Measurements from ENCODE around the gene RETN. TPM values are rescaled to one million over a fixed set of nuclear protein-coding genes. Genes with fewer than 3 reads are reported as not detected.

Gene RETN
- total RNA-seq, 4 donors from 2014 or later, result not detected

DNA sequence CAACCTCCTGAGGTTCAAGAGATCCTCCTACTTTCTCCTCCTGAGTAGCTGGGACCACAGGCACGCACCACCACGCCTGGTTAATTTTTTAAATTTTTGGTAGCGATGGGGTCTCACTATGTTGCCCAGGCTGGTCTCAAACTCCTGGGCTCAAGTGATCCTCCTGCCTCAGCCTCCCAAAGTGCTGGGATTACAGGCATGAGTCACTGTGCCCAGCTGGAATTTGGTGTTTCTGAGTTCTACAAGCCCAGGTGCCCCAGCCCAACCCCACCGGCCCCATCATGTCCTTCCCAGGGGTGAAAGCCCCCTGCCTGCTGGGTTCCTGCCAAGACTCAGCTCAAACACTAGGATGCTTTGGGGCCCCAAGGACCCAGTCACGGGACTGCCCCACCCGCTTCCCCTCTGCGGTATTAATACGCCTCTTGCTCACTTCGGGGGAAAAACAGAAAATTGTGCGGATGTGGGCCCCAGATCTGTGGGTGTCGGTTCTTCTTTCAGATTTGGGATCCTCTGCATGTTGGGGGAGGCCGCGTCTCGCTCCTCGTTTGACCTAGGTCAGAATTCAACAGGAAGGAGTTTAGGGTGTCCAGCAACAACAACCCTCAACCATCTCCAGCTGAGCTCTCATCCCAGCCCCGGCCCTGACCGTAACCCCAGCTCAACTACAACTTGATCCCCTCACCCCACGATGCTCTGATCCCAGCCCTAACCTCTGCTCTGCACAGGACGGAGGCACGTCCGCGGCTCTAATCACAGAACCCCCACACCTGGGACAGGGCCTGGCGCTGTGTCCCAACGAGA is 36.7 kb downstream of the RETN start:
- H3K27ac ChIP-seq, result no peak overlapping the region
- no peaks in the 10 kb centered on the region for H3K4me1 ChIP-seq
- no peaks in the 10 kb centered on the region for H3K9me3 ChIP-seq
- no peaks in the 10 kb centered on the region for H3K36me3 ChIP-seq
- no peak for DNase-seq
- H3K27me3 ChIP-seq, result no peaks in the 10 kb centered on the region
- H3K4me3 ChIP-seq, result no peak overlapping the region
- intact Hi-C loops (cut with DNase I; ENCODE audit: low total_unique reads), result no loop called here
- TF ChIP-seq, protein P1, sequence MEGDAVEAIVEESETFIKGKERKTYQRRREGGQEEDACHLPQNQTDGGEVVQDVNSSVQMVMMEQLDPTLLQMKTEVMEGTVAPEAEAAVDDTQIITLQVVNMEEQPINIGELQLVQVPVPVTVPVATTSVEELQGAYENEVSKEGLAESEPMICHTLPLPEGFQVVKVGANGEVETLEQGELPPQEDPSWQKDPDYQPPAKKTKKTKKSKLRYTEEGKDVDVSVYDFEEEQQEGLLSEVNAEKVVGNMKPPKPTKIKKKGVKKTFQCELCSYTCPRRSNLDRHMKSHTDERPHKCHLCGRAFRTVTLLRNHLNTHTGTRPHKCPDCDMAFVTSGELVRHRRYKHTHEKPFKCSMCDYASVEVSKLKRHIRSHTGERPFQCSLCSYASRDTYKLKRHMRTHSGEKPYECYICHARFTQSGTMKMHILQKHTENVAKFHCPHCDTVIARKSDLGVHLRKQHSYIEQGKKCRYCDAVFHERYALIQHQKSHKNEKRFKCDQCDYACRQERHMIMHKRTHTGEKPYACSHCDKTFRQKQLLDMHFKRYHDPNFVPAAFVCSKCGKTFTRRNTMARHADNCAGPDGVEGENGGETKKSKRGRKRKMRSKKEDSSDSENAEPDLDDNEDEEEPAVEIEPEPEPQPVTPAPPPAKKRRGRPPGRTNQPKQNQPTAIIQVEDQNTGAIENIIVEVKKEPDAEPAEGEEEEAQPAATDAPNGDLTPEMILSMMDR (IDR thresholded peaks at IDR 0.05), result no peak

GRCh38 chr19:7706188-7706954 is 37.5 kb downstream of the RETN start:
- Histone ChIP-seq H3K9me3 (no peaks in the 10 kb centered on the region), H3K27me3 (no peaks in the 10 kb centered on the region), H3K27ac (no peak overlapping the region), H3K36me3 (no peaks in the 10 kb centered on the region), H3K4me1 (no peaks in the 10 kb centered on the region), H3K4me3 (no peak overlapping the region)
- intact Hi-C loops (cut with DNase I; ENCODE audit: low total_unique reads), result no loop called here
- no peak for DNase-seq
- TF ChIP-seq, protein P1 (IDR thresholded peaks at IDR 0.05), result no peak
- no peak for TF ChIP-seq POLR2A (IDR thresholded peaks at IDR 0.05)

- DNase-seq, result no peak
- intact Hi-C loops (cut with DNase I; ENCODE audit: low total_unique reads), result no loop called here
- H3K4me3 ChIP-seq, result no peak overlapping the region
- H3K4me1 ChIP-seq, result no peaks in the 10 kb centered on the region
- no peaks in the 10 kb centered on the region for H3K9me3 ChIP-seq
- no peak for TF ChIP-seq POLR2A (IDR thresholded peaks at IDR 0.05)
- TF ChIP-seq, protein P1 (IDR thresholded peaks at IDR 0.05), result no peak
- no peaks in the 10 kb centered on the region for H3K36me3 ChIP-seq
- H3K27ac ChIP-seq, result no peak overlapping the region
- H3K27me3 ChIP-seq, result no peaks in the 10 kb centered on the region
Measured at GRCh38 chr19:7706955-7707456, 38.2 kb downstream of the RETN start.

DNA sequence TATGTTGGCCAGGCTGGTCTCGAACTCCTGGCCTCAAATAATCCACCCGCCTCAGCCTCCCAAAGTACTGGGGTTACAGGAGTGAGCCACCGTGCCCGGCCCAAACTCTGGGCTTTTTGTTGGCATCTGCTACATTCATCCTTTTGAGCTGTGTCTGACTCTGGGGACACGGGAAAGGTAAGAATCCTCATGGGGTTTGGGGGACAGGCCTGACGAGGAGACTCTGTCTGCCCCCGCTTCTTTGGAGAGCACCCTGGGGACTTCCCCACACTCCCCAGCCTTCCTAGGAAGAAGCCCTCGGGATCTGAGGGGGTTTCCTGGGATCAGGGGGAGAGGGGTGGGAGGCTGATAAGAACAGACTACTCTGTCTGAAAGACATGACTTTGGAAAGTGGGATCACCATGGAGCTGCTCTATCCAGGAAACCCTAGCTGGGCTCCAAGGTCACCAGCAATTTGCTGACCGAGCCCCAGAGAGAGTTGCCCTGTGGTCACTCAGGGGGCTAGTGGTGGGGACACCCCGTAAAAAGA is 41.1 kb downstream of the RETN start:
- no peak for DNase-seq
- H3K9me3 ChIP-seq, result no peaks in the 10 kb centered on the region
- TF ChIP-seq, protein P1 (IDR thresholded peaks at IDR 0.05), result no peak
- no peak for TF ChIP-seq POLR2A (IDR thresholded peaks at IDR 0.05)
- H3K27me3 ChIP-seq, result no peaks in the 10 kb centered on the region
- no peaks in the 10 kb centered on the region for H3K36me3 ChIP-seq
- no peaks in the 10 kb centered on the region for H3K4me1 ChIP-seq
- intact Hi-C loops (cut with DNase I; ENCODE audit: low total_unique reads), result no loop called here
- H3K27ac ChIP-seq, result no peak overlapping the region
- H3K4me3 ChIP-seq, result no peak overlapping the region

DNA sequence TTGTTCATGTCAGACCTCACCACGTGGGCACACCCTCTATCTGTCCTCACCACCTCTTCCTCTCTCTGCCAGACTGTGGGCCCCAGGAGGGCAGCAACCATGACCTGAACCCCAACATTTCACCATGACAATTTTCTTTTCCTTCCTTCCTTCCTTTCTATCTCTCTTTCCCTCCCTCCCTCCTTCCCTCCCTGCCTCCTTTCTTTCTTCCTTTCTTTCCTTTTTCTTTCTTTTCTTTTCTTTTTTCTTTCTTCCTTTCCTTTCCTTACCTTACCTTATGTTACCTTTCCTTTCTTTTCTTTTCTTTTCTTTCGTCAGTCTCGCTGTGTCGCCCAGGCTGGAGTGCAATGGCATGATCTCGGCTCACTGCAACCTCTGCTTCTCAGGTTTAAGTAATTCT is 41.8 kb downstream of the RETN start:
- DNase-seq, result no peak
- no peaks in the 10 kb centered on the region for H3K9me3 ChIP-seq
- intact Hi-C loops (cut with DNase I; ENCODE audit: low total_unique reads), result no loop called here
- no peaks in the 10 kb centered on the region for H3K36me3 ChIP-seq
- no peaks in the 10 kb centered on the region for H3K4me1 ChIP-seq
- TF ChIP-seq, protein P1 (IDR thresholded peaks at IDR 0.05), result no peak
- no peak for TF ChIP-seq POLR2A (IDR thresholded peaks at IDR 0.05)
- H3K27me3 ChIP-seq, result no peaks in the 10 kb centered on the region
- no peak overlapping the region for H3K27ac ChIP-seq
- no peak overlapping the region for H3K4me3 ChIP-seq
